ENCODE data around the gene RIMS4.

Gene RIMS4

GRCh38 chr20:44807051-44807683, 3.2 kb downstream of the RIMS4 start:
- no peak for TF ChIP-seq CTCF (IDR thresholded peaks at IDR 0.05; ENCODE audit: borderline replicate concordance, insufficient read depth, low read depth, low read length)
- no peak overlapping the region for H3K4me3 ChIP-seq (ENCODE audit: low read depth, low read length)

GRCh38 chr20:44805979-44806620, 4.2 kb downstream of the RIMS4 start:
- no peak overlapping the region for H3K4me3 ChIP-seq (ENCODE audit: low read depth, low read length)

GRCh38 chr20:44805335-44805978, 4.9 kb downstream of the RIMS4 start:
- no peak for TF ChIP-seq CTCF (IDR thresholded peaks at IDR 0.05; ENCODE audit: borderline replicate concordance, insufficient read depth, low read depth, low read length)
- no peak overlapping the region for H3K4me3 ChIP-seq (ENCODE audit: low read depth, low read length)

More at GRCh38 chr20:44805979-44806620, 4.2 kb downstream of the RIMS4 start:
- no peak for TF ChIP-seq CTCF (IDR thresholded peaks at IDR 0.05; ENCODE audit: borderline replicate concordance, insufficient read depth, low read depth, low read length)

- TF ChIP-seq CTCF (IDR thresholded peaks at IDR 0.05; ENCODE audit: borderline replicate concordance, insufficient read depth, low read depth, low read length): no peak
- no peak overlapping the region for H3K4me3 ChIP-seq (ENCODE audit: low read depth, low read length)
Measured at GRCh38 chr20:44803383-44803941, 6.9 kb downstream of the RIMS4 start.

- H3K4me3 ChIP-seq (ENCODE audit: low read depth, low read length): no peak overlapping the region
- TF ChIP-seq CTCF (IDR thresholded peaks at IDR 0.05; ENCODE audit: borderline replicate concordance, insufficient read depth, low read depth, low read length): no peak
Measured at GRCh38 chr20:44802702-44803101, 7.6 kb downstream of the RIMS4 start.

- no peak for TF ChIP-seq CTCF (IDR thresholded peaks at IDR 0.05; ENCODE audit: borderline replicate concordance, insufficient read depth, low read depth, low read length)
- H3K4me3 ChIP-seq (ENCODE audit: low read depth, low read length): no peak overlapping the region
Measured at GRCh38 chr20:44800391-44801046, 9.8 kb downstream of the RIMS4 start.
